GM12878 (cell line): Measurements from ENCODE around the gene RPS16. TPM values are rescaled to one million over a fixed set of nuclear protein-coding genes. Genes with fewer than 3 reads are reported as not detected.

Experiments
- ATAC-seq: fragments of 200-7000 bp; cut with Tn5 transposase; 3 replicates; pipeline ENCODE4 v1.9.1; 2020; ENCODE audit warnings: mild to moderate bottlenecking, moderate library complexity
- BruUV-seq: library from RNA; stranded (reverse); fragments of 400-500 nt; replicated peaks from 2 replicates; lab custom pipeline; 2021; lab: Mats Ljungman, UMichigan
- CTCF ChIA-PET: fragments of 300-600 bp; sonication (Branson Sonifier 250); formaldehyde crosslinking; extraction: SDS; loops from one replicate; lab custom pipeline; 2021; ENCODE audit warnings: inconsistent platforms; lab: Yijun Ruan, JAX
- POLR2A ChIA-PET: fragments of 350-600 bp; formaldehyde crosslinking; extraction: SDS; loops from one replicate; lab custom pipeline; 2021; ENCODE audit warnings: inconsistent platforms; lab: Charles Lee
- RAD21 ChIA-PET: fragments of 300-600 bp; sonication (Branson Sonifier 250); formaldehyde crosslinking; loops from one replicate; lab custom pipeline; 2023; ENCODE audit warnings: antibody characterized with exemption; ENCODE audit not compliant: unreplicated experiment; lab: Charles Lee
- SMC1A ChIA-PET: fragments of 300-600 bp; sonication (Branson Sonifier 250); formaldehyde crosslinking; loops from one replicate; lab custom pipeline; 2023; ENCODE audit not compliant: unreplicated experiment, uncharacterized antibody; lab: Charles Lee
- DNase-seq: peaks from one replicate; pipeline ENCODE4 v3.0.0-alpha.2; 2011; ENCODE audit warnings: low read depth, low spot score
- FAIRE-seq: peaks from 3 replicates; lab custom pipeline; 2011; peaks lifted over from hg19 to GRCh38; lab: Jason Lieb, UNC
- H2AFZ ChIP-seq: 2 replicates; pipeline ENCODE4 v1.6.0; 2011; ENCODE audit warnings: low read depth, low read length, control low read depth; ENCODE audit not compliant: control insufficient read depth
- H3K27ac ChIP-seq: 2 replicates; pipeline ENCODE4 v1.5.1; 2011; ENCODE audit warnings: control low read depth; ENCODE audit not compliant: control insufficient read depth, insufficient read depth
- H3K27me3 ChIP-seq, 2 experiments: replicated peaks in 1 of 2; 2 replicates each; pipeline versions ENCODE4 v1.6.0 to v1.6.1; 2011; ENCODE audit warnings: low read length in 1 of 2; ENCODE audit not compliant: control insufficient read depth in 2 of 2, insufficient read depth in 2 of 2
- H3K36me3 ChIP-seq, 2 experiments: 2 replicates each; pipeline ENCODE4 v1.5.1; 2011; ENCODE audit warnings: low read length in 1 of 2; ENCODE audit not compliant: control insufficient read depth in 2 of 2, insufficient read depth in 2 of 2
- H3K4me1 ChIP-seq: 2 replicates; pipeline ENCODE4 v1.6.1; 2011; ENCODE audit warnings: mild to moderate bottlenecking, low read length, moderate library complexity, mixed read lengths; ENCODE audit not compliant: control insufficient read depth, insufficient read depth
- H3K4me2 ChIP-seq: 2 replicates; pipeline ENCODE4 v1.6.0; 2011; ENCODE audit warnings: control low read depth; ENCODE audit not compliant: control insufficient read depth, insufficient read depth
- H3K4me3 ChIP-seq: fragments of 200-600 bp; sonication (generic); 2 replicates; pipeline ENCODE4 v1.5.1; 2016
- H3K79me2 ChIP-seq: 2 replicates; pipeline ENCODE4 v1.6.0; 2011; ENCODE audit warnings: low read length; ENCODE audit not compliant: control insufficient read depth, insufficient read depth
- H3K9ac ChIP-seq: 2 replicates; pipeline ENCODE4 v1.8.0; 2011; ENCODE audit warnings: low read length, control low read depth, mixed read lengths; ENCODE audit not compliant: control insufficient read depth, insufficient read depth
- H3K9me3 ChIP-seq: replicated peaks from 3 replicates; pipeline ENCODE4 v1.5.1; 2011; ENCODE audit warnings: mild to moderate bottlenecking, low read length; ENCODE audit not compliant: control insufficient read depth, insufficient read depth
- H4K20me1 ChIP-seq: 2 replicates; pipeline ENCODE4 v1.6.0; 2011; ENCODE audit not compliant: control insufficient read depth, insufficient read depth
- BCL11A ChIP-seq: IDR thresholded peaks from 2 replicates; pipeline ENCODE4 v1.6.1; 2011; ENCODE audit warnings: low read depth, low read length
- CBFB ChIP-seq: IDR thresholded peaks from 2 replicates; pipeline ENCODE4 v1.6.1; 2016; ENCODE audit warnings: antibody characterized with exemption, low read depth
- IKZF2 ChIP-seq, 2 experiments: fragments of 450-650 bp; IDR thresholded peaks; 2 replicates each; pipeline ENCODE4 v1.6.1; 2017; ENCODE audit warnings: mild to moderate bottlenecking in 2 of 2, moderate library complexity in 2 of 2
- KDM1A ChIP-seq: fragments of 200-600 bp; sonication (generic); IDR thresholded peaks from 2 replicates; pipeline ENCODE4 v1.6.1; 2016; ENCODE audit warnings: borderline replicate concordance
- MTA2 ChIP-seq: fragments of 450-650 bp; IDR thresholded peaks from 2 replicates; pipeline ENCODE4 v1.6.1; 2016; ENCODE audit warnings: low read depth, mild to moderate bottlenecking, moderate library complexity
- NFYB ChIP-seq: IDR thresholded peaks from 2 replicates; pipeline ENCODE4 v1.6.1; 2011; ENCODE audit warnings: low read depth, mild to moderate bottlenecking, low read length, improper control_type of control experiment, moderate library complexity; ENCODE audit not compliant: insufficient read depth
- RUNX3 ChIP-seq: IDR thresholded peaks from 2 replicates; pipeline ENCODE4 v1.6.1; 2012; ENCODE audit warnings: low read length, inconsistent platforms
- WGBS: methylation state at CpG from one replicate; pipeline ENCODE4 v1.1.6; 2016; ENCODE audit warnings: low lambda C conversion rate; ENCODE audit not compliant: insufficient replicate concordance, insufficient coverage; ENCODE audit errors: missing lambda C conversion rate; 5-methylcytosine and 5-hydroxymethylcytosine counted together
- in situ Hi-C: fragments of 300-500 bp; cut with MboI; formaldehyde crosslinking; loops from 9 replicates; pipeline ENCODE4 v1.14.3; 2018; ENCODE audit warnings: mixed read lengths
- intact Hi-C: fragments of 100-400 bp; cut with micrococcal nuclease; formaldehyde crosslinking; loops from one replicate; pipeline ENCODE4 v1.14.2; 2022; ENCODE audit not compliant: unreplicated experiment
- polyA plus RNA-seq, 11 experiments: library from polyadenylated mRNA; depleted of rRNA in 4 of 11; unstranded in 6 of 11; stranded (reverse) in 5 of 11; fragments of >200 nt; fragmentation: Nextera tagmentation in 4 of 11; fragmentation: Illumina TruSeq in 1 of 11; extraction: Ambion mirVana in 4 of 11; extraction: Trizol in 1 of 11; gene quantifications; 1 replicate in 1 of 11; 2 replicates in 10 of 11; pipeline versions ENCODE4 v1.2.1 to v1.2.3, GENCODE V29; 2011 to 2016; ENCODE audit warnings: inconsistent platforms in 2 of 11, missing spikeins in 2 of 11, low read depth in 1 of 11
- total RNA-seq, 4 experiments: library from RNA; depleted of rRNA in 3 of 4; stranded (reverse); fragments of >200 nt in 3 of 4; fragmentation: Illumina TruSeq in 1 of 4; extraction: Trizol in 1 of 4; gene quantifications; 2 replicates each; pipeline versions ENCODE4 v1.2.1 to v1.2.3, GENCODE V29; 2013 to 2021
- TF ChIP-seq, protein P1 (sequence below): fragments of 450-650 bp; IDR thresholded peaks from 2 replicates; pipeline ENCODE4 v1.6.1; 2014; ENCODE audit warnings: mild to moderate bottlenecking
- TF ChIP-seq, protein P2 (sequence below): fragments of 150-350 bp; IDR thresholded peaks from 2 replicates; pipeline ENCODE4 v1.6.1; 2016; ENCODE audit warnings: low read depth, low read length

Gene RPS16
- total and polyA plus RNA-seq, 10 of the 15 experiments (the other 5 are each of a cell fraction or from before 2014, with no cell fraction given): 148 to 4,810 (median 2,343) TPM

DNA sequence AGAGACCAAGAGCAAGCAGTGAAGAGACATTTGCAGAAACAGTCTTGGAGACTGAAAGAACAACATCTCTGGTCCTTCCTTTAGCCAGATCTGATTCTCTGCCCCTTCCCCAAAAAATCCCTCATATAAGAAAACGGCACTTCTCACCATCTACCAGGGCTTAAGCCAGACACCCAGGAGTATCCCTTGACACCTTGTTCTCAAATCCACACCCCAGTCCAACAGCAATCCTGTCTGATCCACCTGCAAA is 25.0 kb downstream of the RPS16 start:
- CTCF ChIA-PET: interaction anchor here (1.0 to 2.3 kb wide), 5 partner anchors 11 to 64 kb away, joined by 3 to 218 read pairs (median 5); partner anchors contain the start of genes MED29 and PAF1
- Histone ChIP-seq H3K27me3 (no peaks in the 10 kb centered on the region), H3K4me1 (peaks cover 18% of the 10 kb centered on the region), H3K9ac (peak overlapping the region; percentile 80), H3K9me3 (no peaks in the 10 kb centered on the region), H3K27ac (peak overlapping the region; percentile 100), H3K36me3 (peaks cover 2 to 6% of the 10 kb centered on the region in 2 experiments; a peak in 2 of 4 replicates), H2AFZ (no peak overlapping the region), H3K4me3 (peak overlapping the region; percentile 49), H3K79me2 (peaks cover 67% of the 10 kb centered on the region), H4K20me1 (no peaks in the 10 kb centered on the region), H3K4me2 (peak overlapping the region; percentile 77)
- DNase-seq (no peak), ATAC-seq (no peak), FAIRE-seq (no peak)
- SMC1A ChIA-PET: interaction anchor here (1.0 to 2.3 kb wide), 7 partner anchors 12 to 289 kb away, joined by 3 to 146 read pairs (median 6); partner anchors contain the start of genes MED29, PAF1 and RPS16
- intact Hi-C loops (loop anchor here (5.0 to 10.0 kb wide), 3 partner anchors 124 to 378 kb away; partner anchors contain the start of genes EID2B and FBXO27), in situ Hi-C loops (loop anchor here (5.0 kb wide), 1 partner anchor 288 kb away; no protein-coding TSS in a partner anchor)
- POLR2A ChIA-PET: interaction anchor here (1.0 to 2.3 kb wide), 4 partner anchors 10 to 76 kb away, joined by 5 to 40 read pairs (median 26); partner anchors contain the start of genes GMFG, MED29 and PAF1
- WGBS: 0% methylated on average over 1 of the region's 1 CpG
- TF ChIP-seq RUNX3: no peak
- TF ChIP-seq BCL11A: 0 out of 2 replicates have a peak, but pooled peaks have one; percentile 5
- BruUV-seq: no TSS peak
- RAD21 ChIA-PET: interaction anchor here (1.3 to 2.3 kb wide), 6 partner anchors 11 to 83 kb away, joined by 3 to 159 read pairs (median 10); partner anchors contain the start of genes MED29, PAF1 and RPS16

DNA sequence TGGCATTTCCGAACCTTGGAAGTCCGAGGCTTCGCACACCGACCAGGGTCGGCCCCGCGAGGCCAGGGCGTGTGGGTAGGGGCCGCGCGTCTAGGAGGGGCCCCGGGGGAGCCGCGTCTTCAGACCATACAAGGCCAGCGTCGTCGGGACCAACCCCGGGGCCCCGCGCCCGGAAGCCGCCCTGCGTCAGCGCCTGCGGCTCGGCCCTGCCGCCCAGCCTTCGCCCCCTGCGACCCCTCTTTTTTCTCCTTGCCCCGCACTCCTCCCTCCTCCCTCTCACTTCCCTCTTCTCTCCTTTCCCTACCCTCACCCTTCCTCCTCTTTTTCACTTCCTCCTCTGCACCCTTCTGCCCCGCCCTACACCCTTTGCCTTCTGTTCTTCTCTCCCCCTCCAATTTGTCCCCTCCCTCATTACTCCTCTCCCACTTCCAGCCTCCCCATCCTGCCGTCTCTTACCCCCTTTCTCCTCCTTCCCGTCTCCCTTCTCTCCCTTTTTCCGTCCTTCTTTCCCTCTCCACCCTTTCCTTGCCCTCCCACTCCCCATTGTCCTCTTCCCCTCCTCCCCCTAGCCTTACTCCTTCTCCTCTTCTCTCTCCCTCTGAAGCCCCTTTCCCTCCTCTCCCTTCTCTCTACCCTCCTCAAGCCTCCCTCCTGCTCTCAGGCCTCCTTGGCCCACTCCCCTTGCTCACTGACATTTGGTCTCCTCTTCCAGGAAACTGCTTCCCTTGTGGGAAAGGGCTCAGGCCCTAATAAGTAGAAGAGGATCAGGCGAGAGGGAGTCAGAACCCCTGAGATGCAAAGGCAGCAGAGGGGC is 25.5 kb downstream of the RPS16 start:
- in situ Hi-C loops (loop anchor here (5.0 kb wide), 1 partner anchor 288 kb away; no protein-coding TSS in a partner anchor), intact Hi-C loops (loop anchor here (5.0 to 10.0 kb wide), 3 partner anchors 125 to 378 kb away; partner anchors contain the start of genes EID2B and FBXO27)
- Histone ChIP-seq H4K20me1 (no peaks in the 10 kb centered on the region), H3K9ac (peak overlapping the region; percentile 80), H3K27ac (peak overlapping the region; percentile 100), H2AFZ (peak overlapping the region; percentile 38; the same call in 1 of the 2 replicates), H3K4me3 (peak overlapping the region; percentile 67), H3K9me3 (no peaks in the 10 kb centered on the region), H3K27me3 (no peaks in the 10 kb centered on the region), H3K36me3 (peaks cover 2 to 6% of the 10 kb centered on the region in 2 experiments; a peak in 2 of 4 replicates), H3K4me1 (peaks cover 22% of the 10 kb centered on the region), H3K79me2 (peaks cover 71% of the 10 kb centered on the region), H3K4me2 (peak overlapping the region; percentile 77)
- RAD21 ChIA-PET: interaction anchor here (4.5 kb wide), 1 partner anchor 12 kb away, joined by 37 read pairs; no protein-coding TSS in a partner anchor
- POLR2A ChIA-PET: no interaction called here
- ATAC-seq (peak; percentile 47), FAIRE-seq (no peak), DNase-seq (no peak)
- SMC1A ChIA-PET: interaction anchor here (3.0 kb wide), 1 partner anchor 12 kb away, joined by 18 read pairs; no protein-coding TSS in a partner anchor
- no TSS peak for BruUV-seq
- CTCF ChIA-PET: interaction anchor here (1.1 to 1.2 kb wide), 2 partner anchors 9 to 12 kb away, joined by 4 read pairs; no protein-coding TSS in a partner anchor
- under 1% methylated on average over 24 of the region's 35 CpGs for WGBS
- TF ChIP-seq KDM1A (no peak), MTA2 (peak; percentile 92), CBFB (no peak), IKZF2 (IDR thresholded peaks at IDR 0.05) (peak; percentile 100), NFYB (peak; percentile 42; the same call in 1 of the 2 replicates)
- TF ChIP-seq, protein P1, sequence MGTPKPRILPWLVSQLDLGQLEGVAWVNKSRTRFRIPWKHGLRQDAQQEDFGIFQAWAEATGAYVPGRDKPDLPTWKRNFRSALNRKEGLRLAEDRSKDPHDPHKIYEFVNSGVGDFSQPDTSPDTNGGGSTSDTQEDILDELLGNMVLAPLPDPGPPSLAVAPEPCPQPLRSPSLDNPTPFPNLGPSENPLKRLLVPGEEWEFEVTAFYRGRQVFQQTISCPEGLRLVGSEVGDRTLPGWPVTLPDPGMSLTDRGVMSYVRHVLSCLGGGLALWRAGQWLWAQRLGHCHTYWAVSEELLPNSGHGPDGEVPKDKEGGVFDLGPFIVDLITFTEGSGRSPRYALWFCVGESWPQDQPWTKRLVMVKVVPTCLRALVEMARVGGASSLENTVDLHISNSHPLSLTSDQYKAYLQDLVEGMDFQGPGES: no peak
- TF ChIP-seq, protein P2, sequence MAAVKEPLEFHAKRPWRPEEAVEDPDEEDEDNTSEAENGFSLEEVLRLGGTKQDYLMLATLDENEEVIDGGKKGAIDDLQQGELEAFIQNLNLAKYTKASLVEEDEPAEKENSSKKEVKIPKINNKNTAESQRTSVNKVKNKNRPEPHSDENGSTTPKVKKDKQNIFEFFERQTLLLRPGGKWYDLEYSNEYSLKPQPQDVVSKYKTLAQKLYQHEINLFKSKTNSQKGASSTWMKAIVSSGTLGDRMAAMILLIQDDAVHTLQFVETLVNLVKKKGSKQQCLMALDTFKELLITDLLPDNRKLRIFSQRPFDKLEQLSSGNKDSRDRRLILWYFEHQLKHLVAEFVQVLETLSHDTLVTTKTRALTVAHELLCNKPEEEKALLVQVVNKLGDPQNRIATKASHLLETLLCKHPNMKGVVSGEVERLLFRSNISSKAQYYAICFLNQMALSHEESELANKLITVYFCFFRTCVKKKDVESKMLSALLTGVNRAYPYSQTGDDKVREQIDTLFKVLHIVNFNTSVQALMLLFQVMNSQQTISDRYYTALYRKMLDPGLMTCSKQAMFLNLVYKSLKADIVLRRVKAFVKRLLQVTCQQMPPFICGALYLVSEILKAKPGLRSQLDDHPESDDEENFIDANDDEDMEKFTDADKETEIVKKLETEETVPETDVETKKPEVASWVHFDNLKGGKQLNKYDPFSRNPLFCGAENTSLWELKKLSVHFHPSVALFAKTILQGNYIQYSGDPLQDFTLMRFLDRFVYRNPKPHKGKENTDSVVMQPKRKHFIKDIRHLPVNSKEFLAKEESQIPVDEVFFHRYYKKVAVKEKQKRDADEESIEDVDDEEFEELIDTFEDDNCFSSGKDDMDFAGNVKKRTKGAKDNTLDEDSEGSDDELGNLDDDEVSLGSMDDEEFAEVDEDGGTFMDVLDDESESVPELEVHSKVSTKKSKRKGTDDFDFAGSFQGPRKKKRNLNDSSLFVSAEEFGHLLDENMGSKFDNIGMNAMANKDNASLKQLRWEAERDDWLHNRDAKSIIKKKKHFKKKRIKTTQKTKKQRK: no peak
